HG02763 (cell line): ENCODE measurements around the gene UBE2G1.
"Not testable (repeated sequence)": the region's sequence is repeated elsewhere in the genome, so short reads cannot be mapped to it uniquely, and the experiment has no call there.

Experiments
- ATAC-seq: cut with Tn5 transposase; IDR thresholded peaks from one replicate; pipeline ENCODE4 v1.9.1; 2021; ENCODE audit warnings: mild to moderate bottlenecking, moderate library complexity; ENCODE audit not compliant: unreplicated experiment

The UBE2G1 gene

DNA sequence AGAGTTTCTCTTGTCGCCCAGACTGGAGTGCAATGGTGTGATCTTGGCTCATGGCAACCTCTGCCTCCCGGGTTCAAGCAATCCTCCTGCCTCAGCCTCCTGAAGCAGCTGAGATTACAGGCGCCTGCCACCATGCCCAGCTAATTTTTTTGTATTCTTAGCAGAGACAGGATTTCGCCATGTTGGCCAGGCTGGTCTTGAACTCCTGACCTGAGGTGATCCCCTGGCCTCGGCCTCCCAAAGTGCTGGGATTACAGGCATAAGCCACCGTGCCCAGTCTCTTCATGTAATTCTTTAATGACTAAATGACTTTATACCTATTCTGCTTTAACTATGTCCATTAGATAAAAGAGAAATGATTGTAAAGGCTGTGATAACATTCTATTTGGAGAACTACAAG, 111.2 kb downstream of the UBE2G1 start:
- ATAC-seq = not testable (repeated sequence)

DNA sequence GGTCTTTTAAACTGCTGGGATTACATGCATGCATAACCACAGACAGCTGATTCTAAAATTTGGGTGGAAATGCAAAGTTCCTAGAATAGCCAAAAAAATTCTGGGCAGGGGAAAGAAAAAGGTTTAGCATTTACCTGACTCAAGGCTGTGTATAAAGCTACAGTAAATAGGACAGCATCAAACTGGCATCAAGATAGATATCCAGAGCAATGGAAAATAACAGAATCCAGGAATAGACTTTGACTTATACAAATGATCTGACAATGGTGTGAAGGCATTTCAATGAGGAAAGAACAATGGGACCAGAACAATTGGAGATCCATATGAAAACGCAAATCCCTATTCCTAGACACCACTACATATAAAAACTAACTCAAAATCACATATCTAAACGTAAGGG, 115.6 kb downstream of the UBE2G1 start:
- ATAC-seq = no peak

GRCh38 chr17:4249452-4250029, 116.9 kb downstream of the UBE2G1 start:
- no peak for ATAC-seq

DNA sequence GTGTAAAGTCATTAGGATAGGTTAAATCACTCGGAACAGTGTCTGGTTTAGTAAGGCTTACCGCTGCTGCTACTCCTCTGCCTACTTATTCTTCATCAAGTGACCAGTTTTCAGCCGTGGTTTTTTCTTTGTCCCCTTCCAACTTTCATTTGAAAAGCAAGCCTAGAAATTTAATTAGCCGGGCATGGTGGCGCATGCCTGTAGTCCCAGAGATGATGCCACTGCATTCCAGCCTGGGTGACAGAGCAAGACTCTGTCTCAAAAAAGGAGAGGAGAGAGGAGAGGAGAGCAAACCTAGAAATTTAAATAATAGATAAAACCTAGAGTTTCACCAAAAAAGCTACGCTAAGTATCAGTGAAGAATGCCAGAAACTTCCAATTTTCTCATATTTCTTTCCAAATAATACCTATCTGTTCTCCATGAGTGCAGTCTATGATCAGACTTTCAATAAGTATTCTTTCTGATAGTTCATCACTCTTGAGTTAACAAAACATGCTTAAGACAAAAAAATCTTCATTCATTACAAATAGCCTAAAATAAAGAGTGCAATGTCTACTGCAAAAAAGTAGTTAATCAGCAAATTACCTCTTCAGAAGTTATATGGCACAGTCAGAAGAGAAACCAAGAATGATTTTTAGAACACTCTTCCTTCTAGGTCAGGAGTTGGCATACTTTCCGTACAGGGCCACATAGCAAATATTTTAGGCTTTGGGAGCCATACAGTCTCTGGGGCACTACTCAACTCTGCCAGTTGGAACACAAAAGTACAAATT, 117.8 kb downstream of the UBE2G1 start:
- no peak for ATAC-seq

GRCh38 chr17:4247971-4248388, 118.5 kb downstream of the UBE2G1 start:
- ATAC-seq = no peak

- no peak for ATAC-seq
Measured at GRCh38 chr17:4247361-4247970, 119.0 kb downstream of the UBE2G1 start.

- no peak for ATAC-seq
Measured at GRCh38 chr17:4246674-4247073, 119.8 kb downstream of the UBE2G1 start.

GRCh38 chr17:4241535-4241934, 124.9 kb downstream of the UBE2G1 start:
- ATAC-seq = no peak

GRCh38 chr17:4236456-4236855, 130.0 kb downstream of the UBE2G1 start:
- ATAC-seq = no peak

GRCh38 chr17:4235372-4236279, 130.8 kb downstream of the UBE2G1 start:
- no peak for ATAC-seq

DNA sequence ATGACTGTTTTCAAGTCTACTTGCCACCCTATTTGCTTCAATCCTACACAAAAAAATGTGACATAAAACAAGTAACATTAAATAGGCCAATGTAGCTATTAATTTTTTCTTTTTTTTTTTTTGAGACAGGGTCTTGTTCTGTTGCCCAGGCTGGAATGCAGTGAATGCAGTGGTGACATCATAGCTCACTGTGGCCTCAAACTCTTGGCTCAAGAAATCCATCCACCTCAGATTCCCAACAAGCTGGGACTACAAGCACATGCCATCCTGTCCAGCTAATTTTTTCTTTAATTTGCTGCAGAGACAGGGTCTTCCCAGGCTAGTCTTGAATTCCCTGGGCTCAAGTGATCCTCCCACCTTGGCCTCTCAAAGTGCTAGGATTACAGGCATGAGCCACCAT, 132.1 kb downstream of the UBE2G1 start:
- ATAC-seq = no peak

GRCh38 chr17:4233668-4234258, 132.7 kb downstream of the UBE2G1 start:
- no peak for ATAC-seq

- ATAC-seq = no peak
Measured at GRCh38 chr17:4232168-4232813, 134.2 kb downstream of the UBE2G1 start.

GRCh38 chr17:4229627-4230541, 136.6 kb downstream of the UBE2G1 start:
- no peak for ATAC-seq

DNA sequence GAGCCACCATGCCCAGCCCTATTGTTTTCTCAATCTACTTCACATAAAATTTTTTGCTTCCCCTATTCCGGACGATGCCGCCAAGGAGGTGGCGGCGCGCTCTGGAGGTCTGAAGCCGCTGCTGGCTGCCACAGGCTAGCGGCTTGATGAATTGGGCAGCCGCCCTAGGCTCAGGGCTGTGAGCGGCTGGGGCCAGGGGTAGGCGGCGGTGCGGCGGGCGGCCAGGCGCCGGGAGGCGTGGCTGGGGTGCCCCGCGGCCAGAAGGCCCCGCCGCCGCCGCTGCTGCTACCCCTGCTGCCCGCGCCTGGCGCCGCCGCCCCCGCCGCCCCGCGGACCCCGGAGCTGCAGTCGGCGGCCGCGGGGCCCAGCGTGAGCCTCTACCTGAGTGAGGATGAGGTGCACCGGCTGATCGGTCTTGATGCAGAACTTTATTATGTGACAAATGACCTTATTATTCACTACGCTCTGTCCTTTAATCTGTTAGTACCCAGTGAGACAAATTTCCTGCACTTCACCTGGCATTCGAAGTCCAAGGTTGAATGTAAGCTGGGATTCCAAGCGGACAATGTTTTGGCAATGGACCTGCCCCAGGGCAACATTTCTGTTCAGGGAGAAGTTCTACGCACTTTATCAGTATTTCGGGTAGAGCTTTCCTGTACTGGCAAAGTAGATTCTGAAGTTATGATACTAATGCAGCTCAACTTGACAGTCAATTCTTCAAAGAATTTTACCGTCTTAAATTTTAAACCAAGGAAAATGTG, 144.4 kb downstream of the UBE2G1 start:
- no peak for ATAC-seq

DNA sequence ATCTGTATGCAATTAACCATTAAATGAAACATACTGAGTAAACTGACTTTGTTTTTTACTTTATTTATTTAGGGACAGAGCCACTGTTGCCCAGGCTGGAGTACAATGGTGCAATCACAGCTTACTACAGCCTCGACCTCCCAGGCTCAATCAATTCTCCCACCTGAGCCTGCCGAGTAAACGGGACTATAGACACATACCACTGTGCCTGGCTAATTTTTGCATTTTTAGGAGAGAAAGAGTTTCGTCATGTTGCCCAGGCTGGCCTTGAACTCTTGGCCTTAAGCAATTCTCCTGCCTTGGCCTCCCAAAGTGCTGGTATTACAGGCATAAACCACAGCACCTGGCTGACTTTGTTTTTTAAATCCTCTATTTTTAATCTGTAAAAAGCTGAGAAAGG, 145.3 kb downstream of the UBE2G1 start:
- no peak for ATAC-seq

- no peak for ATAC-seq
Measured at GRCh38 chr17:4220655-4221054, 145.8 kb downstream of the UBE2G1 start.
